GM10847 (cell line): ENCODE measurements around the gene GDPD1.

ENCODE experiments used
- POLR2A ChIP-seq: IDR thresholded peaks from 2 replicates; pipeline ENCODE4 v1.6.1; 2011; ENCODE audit not compliant: insufficient read length; ENCODE audit errors: extremely low read depth

The GDPD1 gene

DNA sequence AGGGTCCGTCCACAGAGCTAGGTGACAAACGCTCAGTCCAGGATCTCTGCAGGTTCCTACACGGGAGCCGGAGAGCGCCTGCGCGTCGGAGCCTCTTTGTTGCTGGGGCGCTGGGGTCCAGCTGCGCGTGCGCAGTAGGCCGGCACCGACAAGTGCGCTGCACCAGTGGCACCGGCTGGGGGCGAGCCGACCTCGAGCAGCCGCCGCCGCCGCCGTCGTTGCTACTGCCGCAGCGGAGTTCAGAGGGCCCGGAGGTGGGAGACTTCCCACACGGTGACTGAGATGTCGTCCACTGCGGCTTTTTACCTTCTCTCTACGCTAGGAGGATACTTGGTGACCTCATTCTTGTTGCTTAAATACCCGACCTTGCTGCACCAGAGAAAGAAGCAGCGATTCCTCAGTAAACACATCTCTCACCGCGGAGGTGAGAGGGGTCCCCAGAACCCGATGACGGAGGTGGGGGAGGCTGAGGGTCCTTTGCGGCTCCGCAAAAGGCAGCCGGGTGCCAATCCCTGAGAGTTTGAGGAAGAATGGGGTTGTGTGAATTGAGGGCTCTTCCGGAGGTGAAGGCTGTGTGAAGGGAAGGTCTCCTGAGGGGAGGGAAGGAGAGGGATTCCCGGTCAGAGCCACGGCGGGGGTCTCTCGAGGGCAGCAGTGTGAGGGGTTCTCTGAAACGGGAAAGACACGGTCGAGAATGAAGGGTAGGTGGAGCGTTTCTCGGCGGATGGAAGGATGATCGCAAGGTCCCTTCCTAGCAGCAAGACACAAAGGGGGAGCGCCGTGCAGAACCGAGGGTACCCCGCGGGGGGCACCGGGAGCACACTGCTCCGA, at the start of gene GDPD1:
Gene GDPD1, plus strand, starts transcription at position 184 of the 831 bp plus-strand sequence. Its CDS starts 99 bp downstream, at position 283.
- TF ChIP-seq POLR2A = peak; percentile 37

DNA sequence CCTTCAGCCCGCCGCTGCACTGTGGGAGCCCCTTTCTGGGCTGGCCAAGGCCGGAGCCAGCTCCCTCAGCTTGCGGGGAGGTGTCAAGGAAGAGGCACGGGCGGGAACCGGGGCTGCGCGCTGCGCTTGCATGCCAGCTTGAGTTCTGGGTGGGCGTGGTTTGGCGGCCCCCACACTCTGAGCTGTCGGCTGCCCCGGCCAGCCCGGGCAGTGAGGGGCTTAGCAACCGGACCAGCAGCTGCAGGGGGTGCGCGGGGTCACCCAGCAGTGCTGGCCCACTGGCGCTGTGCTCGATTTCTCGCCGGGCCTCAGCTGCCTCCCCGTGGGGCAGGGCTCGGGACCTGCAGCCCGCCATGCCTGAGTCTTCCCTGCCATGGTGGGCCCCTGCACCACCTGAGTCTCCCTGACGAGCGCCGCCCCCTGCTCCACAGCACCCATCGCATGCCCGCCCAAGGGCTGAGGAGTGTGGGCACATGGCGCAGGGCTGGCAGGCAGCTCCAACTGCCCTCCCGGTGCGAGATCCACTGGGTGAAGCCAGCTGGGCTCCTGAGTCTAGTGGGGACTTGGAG, 47.8 kb upstream of the GDPD1 start:
- TF ChIP-seq POLR2A = no peak

DNA sequence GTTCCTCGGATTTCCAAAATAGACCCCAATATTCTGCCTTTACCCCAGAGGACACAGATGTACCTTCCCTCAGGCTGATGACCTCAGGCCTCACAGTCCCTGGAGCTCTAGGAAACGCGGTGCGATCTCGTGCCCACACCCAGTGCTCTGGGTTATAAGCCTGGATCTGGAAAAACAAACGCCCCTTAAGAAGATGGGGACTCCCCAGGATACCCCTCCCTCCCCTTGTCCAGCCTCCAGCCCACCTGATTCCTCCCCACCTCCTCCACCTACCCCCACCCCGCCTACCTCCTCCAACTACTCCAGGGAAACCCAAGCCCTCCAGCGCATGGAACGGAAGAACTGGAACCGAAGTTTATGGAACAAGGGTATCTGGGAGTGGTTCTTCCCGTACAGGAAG, 45.6 kb upstream of the GDPD1 start:
- no peak for TF ChIP-seq POLR2A

DNA sequence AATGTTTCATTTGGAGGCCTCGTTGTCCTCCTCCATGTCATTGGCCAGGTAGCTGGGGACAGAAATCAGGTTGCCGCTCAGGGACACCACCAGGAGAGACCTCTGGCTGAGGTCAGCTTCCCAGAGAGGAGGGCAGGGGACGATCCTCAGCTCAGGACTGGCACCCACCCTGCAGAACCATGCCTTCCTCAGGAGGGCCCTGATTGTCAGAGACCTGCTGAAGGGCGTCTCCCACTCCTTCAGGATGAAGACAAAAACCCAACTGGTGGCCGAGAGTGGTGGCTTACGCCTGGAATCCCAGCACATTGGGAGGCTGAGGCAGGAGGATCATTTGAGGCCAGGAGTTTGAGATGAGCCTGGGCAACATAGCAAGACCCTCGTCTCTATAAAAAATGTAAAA, 45.2 kb upstream of the GDPD1 start:
- no peak for TF ChIP-seq POLR2A

DNA sequence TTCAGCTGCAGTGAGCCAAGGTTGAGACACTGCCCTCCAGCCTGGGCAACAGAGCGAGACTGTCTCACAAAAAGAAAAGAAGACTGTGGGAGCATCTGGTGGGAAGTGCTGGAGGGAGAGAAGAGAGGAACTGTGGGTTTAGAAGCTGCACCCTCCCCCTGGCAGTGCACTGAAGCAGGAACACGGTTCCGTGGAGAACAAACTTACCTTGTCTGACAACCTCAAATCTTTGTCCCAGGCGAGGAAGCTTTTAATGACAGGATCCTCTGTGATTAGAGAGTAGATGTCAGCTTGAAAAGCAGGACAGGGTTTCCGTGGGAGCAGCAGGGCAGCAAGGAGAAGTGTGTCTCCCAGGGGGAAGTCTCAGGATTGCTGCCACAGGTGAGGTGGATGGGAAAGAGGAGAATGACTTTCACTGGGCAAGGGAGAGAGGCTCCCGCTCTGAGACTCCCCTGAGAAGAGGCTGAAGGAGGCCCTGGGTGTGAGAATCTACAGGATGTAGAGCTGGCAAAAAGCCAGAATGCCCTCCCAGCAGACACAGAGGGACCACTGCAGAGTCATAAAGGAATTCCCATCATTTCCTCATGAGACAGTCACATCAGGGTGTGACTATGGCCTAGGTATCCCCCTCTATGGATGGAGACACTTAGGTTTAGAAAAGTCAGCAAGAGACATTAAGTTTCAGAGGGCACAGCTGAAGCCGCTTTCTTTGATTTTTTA, 41.9 kb upstream of the GDPD1 start:
- no peak for TF ChIP-seq POLR2A

DNA sequence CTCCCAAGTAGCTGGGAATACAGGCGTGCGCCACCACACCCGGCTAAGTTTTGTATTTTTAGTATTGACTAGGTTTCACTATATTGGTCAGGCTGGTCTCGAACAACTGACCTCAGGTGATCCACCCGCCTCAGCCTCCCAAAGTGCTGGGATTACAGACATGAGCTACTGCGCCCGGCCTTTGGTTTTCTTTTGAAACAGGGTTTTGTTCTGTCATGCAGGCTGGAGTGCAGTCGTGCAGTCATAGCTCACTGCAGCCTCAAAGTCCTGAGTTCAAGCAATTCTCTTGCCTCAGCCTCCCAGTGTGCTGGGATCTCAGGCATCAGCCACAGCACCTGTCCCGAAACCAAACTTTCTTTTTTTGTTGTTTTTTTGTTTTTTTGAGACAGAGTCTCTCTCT, 39.7 kb upstream of the GDPD1 start:
- no peak for TF ChIP-seq POLR2A

DNA sequence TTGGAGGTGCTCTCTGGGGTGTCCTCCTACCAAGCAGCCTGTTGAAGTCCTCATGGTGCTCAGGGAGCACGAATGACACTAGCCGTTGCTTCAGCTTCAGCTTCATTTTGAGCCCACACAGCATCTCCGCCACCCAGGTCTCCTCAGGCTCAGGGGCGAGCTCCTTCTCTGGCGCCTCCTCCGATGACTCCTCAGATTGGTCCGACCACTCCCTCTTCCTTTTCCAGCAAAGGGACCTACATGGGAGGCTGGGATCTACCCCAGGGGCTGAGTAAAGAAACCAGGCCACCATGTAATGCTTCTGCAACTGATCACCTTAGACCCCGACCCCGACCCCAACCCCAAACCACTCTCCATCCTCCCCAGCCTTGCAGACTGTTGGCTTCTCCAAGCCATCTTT, 38.8 kb upstream of the GDPD1 start:
- no peak for TF ChIP-seq POLR2A

DNA sequence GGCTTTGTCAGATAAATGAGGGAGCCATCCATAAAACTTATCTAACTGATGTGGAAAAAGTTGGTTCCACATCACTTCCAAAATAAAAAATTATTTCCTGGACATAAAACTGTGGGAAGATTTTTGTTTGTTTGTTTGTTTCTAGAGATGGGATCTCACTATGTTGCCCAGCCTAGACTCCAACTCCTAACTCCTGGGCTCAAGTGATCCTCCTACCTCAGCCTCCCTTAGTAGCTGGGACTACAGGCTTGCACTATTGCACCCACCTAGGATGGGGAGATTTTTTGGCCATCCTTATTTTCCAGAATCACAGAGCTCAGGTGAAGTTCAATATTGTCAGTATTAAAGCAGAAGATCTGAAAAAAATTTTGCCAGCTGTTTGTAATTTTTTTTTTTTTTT, 34.3 kb upstream of the GDPD1 start:
- TF ChIP-seq POLR2A = no peak

DNA sequence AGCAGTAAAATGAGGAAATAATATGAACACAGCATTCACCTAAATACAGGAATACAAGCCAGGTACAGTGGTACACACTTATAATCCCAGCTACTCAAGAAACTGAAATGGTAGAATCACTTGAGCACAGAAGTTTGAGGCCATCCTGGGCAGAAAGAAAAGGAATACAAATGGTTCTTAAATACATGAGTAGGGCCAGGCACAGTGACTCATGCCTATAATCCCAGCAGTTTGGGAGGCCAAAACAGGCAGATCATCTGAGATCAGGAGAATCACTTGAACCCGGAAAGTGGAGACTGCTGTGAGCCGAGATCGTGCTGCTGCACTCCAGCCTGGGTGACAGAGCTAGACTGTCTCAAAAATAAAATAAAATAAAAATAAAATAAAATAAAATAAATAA, 33.5 kb upstream of the GDPD1 start:
- no peak for TF ChIP-seq POLR2A

DNA sequence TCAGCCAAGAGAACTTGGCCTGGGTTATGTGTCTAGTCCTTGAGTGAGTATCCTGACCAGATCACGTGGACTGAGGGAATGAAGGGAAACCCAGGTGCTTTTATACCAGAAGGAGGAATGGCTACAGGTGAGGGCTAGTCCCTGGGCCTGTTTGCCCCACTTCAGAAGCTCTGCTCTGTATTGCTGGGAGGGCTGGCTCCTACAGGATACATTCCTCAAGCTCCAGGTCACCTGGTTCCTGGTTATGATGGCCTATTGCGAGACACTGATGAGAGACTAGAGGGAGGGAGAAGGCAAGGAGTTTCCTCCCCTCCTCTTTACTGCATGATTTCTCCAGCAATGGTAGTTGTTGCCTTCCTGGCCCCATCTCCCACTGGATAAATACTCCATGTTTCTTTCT, 29.5 kb upstream of the GDPD1 start:
- no peak for TF ChIP-seq POLR2A

DNA sequence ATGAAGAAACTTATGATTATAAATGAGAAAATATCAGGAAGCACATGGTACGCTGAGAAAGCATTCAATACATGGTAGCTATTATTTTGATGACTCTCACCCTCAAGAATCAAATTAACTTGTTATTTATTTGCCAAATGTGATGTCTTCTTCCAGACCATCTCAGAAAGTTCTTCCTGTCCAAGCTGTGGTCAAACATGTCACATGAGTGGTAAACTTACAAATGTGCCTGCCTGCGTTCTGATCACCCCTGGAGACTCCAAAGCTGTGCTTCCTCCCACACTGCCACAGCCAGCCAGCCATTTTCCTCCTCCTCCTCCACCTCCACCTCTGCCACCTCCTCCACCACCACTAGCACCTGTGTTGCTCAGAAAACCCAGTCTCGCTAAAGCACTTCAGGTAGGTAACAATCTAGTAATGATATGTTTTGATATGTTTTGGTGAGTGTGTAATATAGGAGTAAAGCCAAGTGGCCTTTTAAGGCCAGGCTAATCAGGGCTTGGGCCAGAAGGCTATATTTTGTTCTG, 26.9 kb upstream of the GDPD1 start:
- TF ChIP-seq POLR2A = no peak

DNA sequence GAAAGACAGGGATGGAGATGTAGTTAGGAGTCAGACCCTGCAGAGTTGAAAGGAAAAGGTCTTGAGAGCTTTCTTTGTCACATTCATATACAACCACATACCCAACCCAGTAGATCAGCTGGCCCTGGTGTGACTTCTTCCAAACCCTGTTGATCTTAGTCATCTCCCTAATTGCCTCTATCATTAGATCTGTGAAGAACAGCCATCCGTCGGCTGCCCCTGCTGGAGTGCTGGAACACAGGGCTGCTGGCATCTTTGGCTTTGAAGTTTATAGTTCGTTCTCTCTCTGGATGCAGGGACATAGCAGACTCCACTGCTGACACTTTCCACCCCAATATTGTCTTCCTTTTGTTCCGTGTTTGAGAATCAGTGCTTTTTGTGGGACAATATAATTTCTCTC, 20.9 kb upstream of the GDPD1 start:
- TF ChIP-seq POLR2A = no peak

DNA sequence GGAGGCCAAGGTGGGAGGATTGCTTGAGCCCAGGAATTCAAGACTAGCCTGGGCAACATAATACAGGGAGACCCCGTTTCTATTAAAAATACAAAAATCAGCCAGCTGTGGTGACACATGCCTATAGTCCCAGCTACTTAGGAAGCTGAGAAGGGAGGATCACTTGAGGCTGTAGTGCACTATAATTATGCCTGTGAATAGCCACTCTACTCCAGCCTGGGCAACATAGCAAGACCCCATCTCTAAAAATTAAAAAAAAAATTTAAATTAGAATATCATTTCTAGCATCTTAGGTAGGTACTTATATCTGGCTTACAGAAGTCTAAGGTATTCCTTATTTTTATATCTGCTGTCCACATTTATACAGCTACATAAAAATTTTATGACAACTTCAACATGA, 18.0 kb upstream of the GDPD1 start:
- TF ChIP-seq POLR2A = no peak

DNA sequence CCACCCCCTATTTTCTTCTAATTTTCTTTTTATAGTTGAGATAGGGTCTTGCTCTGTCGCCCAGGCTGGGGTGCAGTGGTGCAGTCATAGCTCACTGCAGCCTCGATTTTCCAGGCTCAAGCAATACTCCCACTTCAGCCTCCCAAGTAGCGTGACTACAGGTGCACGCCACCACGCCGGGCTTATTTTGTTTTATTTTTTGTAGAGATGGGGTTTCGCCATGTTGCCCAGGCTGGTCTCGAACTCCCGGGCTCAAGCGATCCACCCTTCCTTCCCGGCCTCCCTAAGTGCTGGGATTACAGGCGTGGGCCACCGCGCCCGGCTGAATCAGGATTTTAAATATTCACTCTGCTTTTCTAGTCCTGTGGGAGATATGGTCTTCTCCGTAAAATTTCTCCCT, 941 bp upstream of the GDPD1 start:
- no peak for TF ChIP-seq POLR2A

DNA sequence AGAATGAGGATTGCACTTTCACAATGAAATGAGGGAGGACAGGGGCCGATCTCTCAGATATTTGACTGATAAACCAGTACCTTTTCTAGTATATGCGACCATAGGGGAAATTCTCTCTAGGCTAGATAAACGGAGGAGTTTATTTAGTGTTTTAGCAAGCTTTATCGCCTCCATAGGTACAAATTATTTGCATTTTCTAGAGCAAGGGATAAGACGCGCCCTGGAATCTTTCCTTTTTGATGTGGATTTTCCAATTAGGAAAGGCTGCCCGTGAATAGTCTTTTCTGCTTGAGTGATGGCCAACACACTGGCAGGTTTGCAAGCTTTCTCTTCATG, 351 bp upstream of the GDPD1 start:
- no peak for TF ChIP-seq POLR2A
